ENCODE measurements around the gene ATP8B1.
"Not testable (repeated sequence)": the region's sequence is repeated elsewhere in the genome, so short reads cannot be mapped to it uniquely, and the experiment has no call there.

The ATP8B1 gene

DNA sequence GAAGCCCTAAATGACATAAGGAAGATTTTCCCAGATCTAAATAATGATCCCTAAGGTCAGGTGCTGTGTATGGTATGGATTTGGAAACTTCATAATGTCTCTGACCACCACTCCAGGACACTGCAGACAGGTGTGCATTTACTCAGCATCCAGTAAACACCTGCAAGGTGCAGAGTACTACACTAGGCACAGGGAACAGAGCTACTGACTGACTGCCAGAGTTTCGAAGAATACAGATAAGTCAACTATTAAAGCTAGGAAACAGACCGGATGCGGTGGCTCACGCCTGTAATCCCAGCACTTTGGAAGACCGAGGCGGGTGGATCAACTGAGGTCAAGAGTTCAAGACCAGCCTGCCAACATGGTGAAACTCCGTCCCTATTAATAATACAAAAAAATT, 65.0 kb downstream of the ATP8B1 start:
- H3K4me3 ChIP-seq (ENCODE audit: low read depth, low read length) = no peak overlapping the region
- no peak for DNase-seq (ENCODE audit: low read depth)
- no peak for TF ChIP-seq MYC (IDR thresholded peaks at IDR 0.05; ENCODE audit: low read depth, low read length)
- no peak for TF ChIP-seq CTCF (IDR thresholded peaks at IDR 0.05; ENCODE audit: low read depth, low read length)
- no peak for TF ChIP-seq POLR2A (IDR thresholded peaks at IDR 0.05; ENCODE audit: extremely low read depth, insufficient read length)
- TF ChIP-seq MAX (IDR thresholded peaks at IDR 0.05; ENCODE audit: low read depth, low read length) = no peak

- peak overlapping the region; percentile 10 for H3K4me3 ChIP-seq (ENCODE audit: low read depth, low read length)
- peak; percentile 96 for DNase-seq (ENCODE audit: low read depth)
- TF ChIP-seq POLR2A (IDR thresholded peaks at IDR 0.05; ENCODE audit: extremely low read depth, insufficient read length) (no peak), MAX (IDR thresholded peaks at IDR 0.05; ENCODE audit: low read depth, low read length) (peak; percentile 85), MYC (IDR thresholded peaks at IDR 0.05; ENCODE audit: low read depth, low read length) (peak; percentile 90), CTCF (IDR thresholded peaks at IDR 0.05; ENCODE audit: low read depth, low read length) (no peak)
Measured at GRCh38 chr18:57737400-57738060, 65.6 kb downstream of the ATP8B1 start.

DNA sequence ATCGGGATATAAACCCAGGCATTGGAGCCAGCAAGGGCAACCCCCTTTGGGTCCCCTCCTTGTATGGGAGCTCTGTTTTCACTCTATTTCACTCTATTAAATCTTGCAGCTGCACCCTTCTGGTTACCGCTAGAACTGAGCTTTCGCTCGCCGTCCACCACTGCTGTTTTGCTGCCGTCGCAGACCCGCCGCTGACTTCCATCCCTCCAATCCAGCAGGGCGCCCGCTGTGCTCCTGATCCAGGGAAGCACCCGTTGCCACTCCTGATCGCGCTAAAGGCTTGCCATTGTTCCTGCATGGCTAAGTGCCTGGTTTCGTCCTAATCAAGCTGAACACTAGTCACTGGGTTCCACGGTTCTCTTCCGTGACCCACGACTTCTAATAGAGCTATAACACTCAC, 68.1 kb downstream of the ATP8B1 start:
- not testable (repeated sequence) for H3K4me3 ChIP-seq (ENCODE audit: low read depth, low read length); DNase-seq (ENCODE audit: low read depth)

DNA sequence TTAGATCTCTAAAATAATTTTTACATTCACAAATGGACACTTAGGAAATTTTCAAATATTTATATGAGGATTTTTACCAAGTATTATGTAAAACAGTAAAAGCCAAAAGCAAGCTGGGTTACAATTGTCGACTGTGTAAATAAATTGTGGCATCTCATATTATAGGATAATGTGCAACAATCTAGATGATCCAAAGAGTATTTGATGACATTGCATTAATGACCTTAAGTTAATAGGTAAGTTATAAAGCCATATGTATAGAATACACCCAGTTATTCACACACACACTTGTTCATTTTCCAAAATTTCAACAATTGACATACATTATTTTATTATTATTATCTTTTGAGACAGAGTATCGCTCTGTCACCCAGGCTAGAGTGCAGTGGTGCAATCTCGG, 69.3 kb downstream of the ATP8B1 start:
- H3K4me3 ChIP-seq (ENCODE audit: low read depth, low read length) = no peak overlapping the region
- no peak for DNase-seq (ENCODE audit: low read depth)
- TF ChIP-seq MAX (IDR thresholded peaks at IDR 0.05; ENCODE audit: low read depth, low read length) = no peak
- no peak for TF ChIP-seq MYC (IDR thresholded peaks at IDR 0.05; ENCODE audit: low read depth, low read length)
- no peak for TF ChIP-seq CTCF (IDR thresholded peaks at IDR 0.05; ENCODE audit: low read depth, low read length)
- TF ChIP-seq POLR2A (IDR thresholded peaks at IDR 0.05; ENCODE audit: extremely low read depth, insufficient read length) = no peak

GRCh38 chr18:57730146-57730545, 73.0 kb downstream of the ATP8B1 start:
- H3K4me3 ChIP-seq (ENCODE audit: low read depth, low read length) = no peak overlapping the region
- no peak for TF ChIP-seq MAX (IDR thresholded peaks at IDR 0.05; ENCODE audit: low read depth, low read length)
- TF ChIP-seq CTCF (IDR thresholded peaks at IDR 0.05; ENCODE audit: low read depth, low read length) = no peak
- TF ChIP-seq POLR2A (IDR thresholded peaks at IDR 0.05; ENCODE audit: extremely low read depth, insufficient read length) = no peak
- TF ChIP-seq MYC (IDR thresholded peaks at IDR 0.05; ENCODE audit: low read depth, low read length) = no peak
- no peak for DNase-seq (ENCODE audit: low read depth)

- H3K4me3 ChIP-seq (ENCODE audit: low read depth, low read length) = no peak overlapping the region
- no peak for TF ChIP-seq MAX (IDR thresholded peaks at IDR 0.05; ENCODE audit: low read depth, low read length)
- DNase-seq (ENCODE audit: low read depth) = peak; percentile 41
Measured at GRCh38 chr18:57728941-57729511, 74.1 kb downstream of the ATP8B1 start.

Data from NB4 (cell line).